Gastrocnemius medialis (tissue), 4 donors: ENCODE measurements around the gene ARMH1. TPM values are rescaled to one million over a fixed set of nuclear protein-coding genes. Genes with fewer than 3 reads are reported as not detected.
A peak's percentile ranks its signal among the peaks of the same experiment; 100 is the strongest.

Source experiments
- ATAC-seq, 2 donors: fragments of 150-250 bp; one replicate each; pipeline ENCODE4 v1.9.1; 2016
- DNase-seq, 2 donors: peaks; one replicate each; pipeline ENCODE4 v3.0.0-alpha.2; 2019
- H3K27ac ChIP-seq, 4 donors: fragments of 200-600 bp; sonication (generic); 1 replicate in 1 of 4; 2 replicates in 3 of 4; pipeline ENCODE4 v1.5.1; 2016 to 2018; ENCODE audit warnings: mild to moderate bottlenecking in 2 of 4, moderate library complexity in 1 of 4
- H3K27me3 ChIP-seq, 3 donors: fragments of 200-600 bp; sonication (generic) in 2 of 3; 1 replicate in 1 of 3; 2 replicates in 2 of 3; pipeline versions ENCODE4 v1.5.1 to v1.6.0; 2016 to 2019; ENCODE audit warnings: mild to moderate bottlenecking in 1 of 3, moderate library complexity in 1 of 3
- H3K36me3 ChIP-seq, 2 donors: fragments of 200-600 bp; sonication (generic) in 1 of 2; one replicate each; pipeline ENCODE4 v1.5.1; 2017 to 2018
- H3K4me1 ChIP-seq, 2 donors: fragments of 200-600 bp; sonication (generic) in 1 of 2; one replicate each; pipeline ENCODE4 v1.5.1; 2016 to 2017; ENCODE audit warnings: mild to moderate bottlenecking in 2 of 2
- H3K4me3 ChIP-seq, 4 donors: fragments of 200-600 bp; sonication (generic) in 3 of 4; 1 replicate in 1 of 4; 2 replicates in 3 of 4; pipeline ENCODE4 v1.5.1; 2016 to 2019; ENCODE audit warnings: mild to moderate bottlenecking in 2 of 4
- H3K9me3 ChIP-seq, 3 donors: fragments of 200-600 bp; sonication (generic) in 2 of 3; 1 replicate in 1 of 3; 2 replicates in 2 of 3; pipeline ENCODE4 v1.5.1; 2016 to 2019
- POLR2A ChIP-seq, 2 donors: fragments of 450-650 bp; IDR thresholded peaks; one replicate each; pipeline ENCODE4 v1.6.1; 2017; ENCODE audit warnings: antibody characterized with exemption in 2 of 2, mild to moderate bottlenecking in 2 of 2, moderate library complexity in 2 of 2
- in situ Hi-C, 4 donors: fragments of 200-750 bp; cut with MboI; loops; one replicate each; pipeline versions ENCODE4 v1.15.0 to v1.8.0; 2017; ENCODE audit warnings: low sequenced_read_pairs in 4 of 4
- intact Hi-C: fragments of 100-400 bp; cut with DNase I; formaldehyde crosslinking; loops from one replicate; pipeline ENCODE4 v1.15.1; 2023; ENCODE audit warnings: low total_unique reads
- total RNA-seq, 4 donors: library from RNA; depleted of rRNA; stranded (reverse); fragments of >200 nt; gene quantifications; one replicate each; pipeline versions ENCODE4 v1.1.0 to v1.2.3, GENCODE V29; 2016
- TF ChIP-seq, protein P1 (sequence below), 5 experiments: fragments of 450-650 bp in 3 of 5; fragments of 200-600 bp in 2 of 5; sonication (generic) in 2 of 5; IDR thresholded peaks in 4 of 5; conservative IDR thresholded peaks in 1 of 5; 1 replicate in 4 of 5; 2 replicates in 1 of 5; pipeline ENCODE4 v1.5.1; 2016 to 2019; ENCODE audit warnings: antibody characterized with exemption in 5 of 5, mild to moderate bottlenecking in 3 of 5, moderate library complexity in 3 of 5

Gene ARMH1
- total RNA-seq, 4 donors from 2014 or later = 0.78 TPM; not detected in 3

DNA sequence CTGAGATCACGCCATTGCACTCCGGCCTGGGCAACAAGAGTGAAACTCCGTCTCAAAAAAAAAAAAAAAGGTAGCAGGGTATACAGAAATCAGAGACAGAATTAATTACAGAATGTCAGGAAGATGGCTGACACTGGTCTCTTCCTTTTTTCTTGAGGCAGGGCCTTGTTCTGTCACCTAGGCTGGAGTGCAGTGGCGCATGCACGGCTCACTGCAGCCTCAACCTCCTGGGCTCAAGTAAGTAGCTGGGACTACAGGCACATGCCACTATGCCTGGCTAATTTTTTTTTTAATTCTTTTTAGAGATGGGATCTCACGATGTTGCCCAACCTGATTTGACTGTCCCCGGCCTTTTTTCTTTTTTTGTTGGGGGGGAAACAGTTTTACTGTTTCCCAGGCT is 40.0 kb downstream of the ARMH1 start:
- TF ChIP-seq, protein P1, sequence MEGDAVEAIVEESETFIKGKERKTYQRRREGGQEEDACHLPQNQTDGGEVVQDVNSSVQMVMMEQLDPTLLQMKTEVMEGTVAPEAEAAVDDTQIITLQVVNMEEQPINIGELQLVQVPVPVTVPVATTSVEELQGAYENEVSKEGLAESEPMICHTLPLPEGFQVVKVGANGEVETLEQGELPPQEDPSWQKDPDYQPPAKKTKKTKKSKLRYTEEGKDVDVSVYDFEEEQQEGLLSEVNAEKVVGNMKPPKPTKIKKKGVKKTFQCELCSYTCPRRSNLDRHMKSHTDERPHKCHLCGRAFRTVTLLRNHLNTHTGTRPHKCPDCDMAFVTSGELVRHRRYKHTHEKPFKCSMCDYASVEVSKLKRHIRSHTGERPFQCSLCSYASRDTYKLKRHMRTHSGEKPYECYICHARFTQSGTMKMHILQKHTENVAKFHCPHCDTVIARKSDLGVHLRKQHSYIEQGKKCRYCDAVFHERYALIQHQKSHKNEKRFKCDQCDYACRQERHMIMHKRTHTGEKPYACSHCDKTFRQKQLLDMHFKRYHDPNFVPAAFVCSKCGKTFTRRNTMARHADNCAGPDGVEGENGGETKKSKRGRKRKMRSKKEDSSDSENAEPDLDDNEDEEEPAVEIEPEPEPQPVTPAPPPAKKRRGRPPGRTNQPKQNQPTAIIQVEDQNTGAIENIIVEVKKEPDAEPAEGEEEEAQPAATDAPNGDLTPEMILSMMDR (IDR thresholded peaks at IDR 0.05 in 4 of 5, conservative IDR thresholded peaks at IDR 0.05 in 1 of 5) = no peak
- TF ChIP-seq POLR2A (IDR thresholded peaks at IDR 0.05) = no peak
- DNase-seq = no peak
- Histone ChIP-seq H3K27me3 (peaks cover 0 to 5% (median 0%) of the 10 kb centered on the region in 3 donors), H3K4me1 (peaks cover 6 to 8% of the 10 kb centered on the region in 2 donors), H3K36me3 (no peaks in the 10 kb centered on the region), H3K9me3 (no peaks in the 10 kb centered on the region), H3K4me3 (no peak overlapping the region), H3K27ac (no peak overlapping the region)
- intact Hi-C loops (no loop called here), in situ Hi-C loops (no loop called here)
- no peak for ATAC-seq

DNA sequence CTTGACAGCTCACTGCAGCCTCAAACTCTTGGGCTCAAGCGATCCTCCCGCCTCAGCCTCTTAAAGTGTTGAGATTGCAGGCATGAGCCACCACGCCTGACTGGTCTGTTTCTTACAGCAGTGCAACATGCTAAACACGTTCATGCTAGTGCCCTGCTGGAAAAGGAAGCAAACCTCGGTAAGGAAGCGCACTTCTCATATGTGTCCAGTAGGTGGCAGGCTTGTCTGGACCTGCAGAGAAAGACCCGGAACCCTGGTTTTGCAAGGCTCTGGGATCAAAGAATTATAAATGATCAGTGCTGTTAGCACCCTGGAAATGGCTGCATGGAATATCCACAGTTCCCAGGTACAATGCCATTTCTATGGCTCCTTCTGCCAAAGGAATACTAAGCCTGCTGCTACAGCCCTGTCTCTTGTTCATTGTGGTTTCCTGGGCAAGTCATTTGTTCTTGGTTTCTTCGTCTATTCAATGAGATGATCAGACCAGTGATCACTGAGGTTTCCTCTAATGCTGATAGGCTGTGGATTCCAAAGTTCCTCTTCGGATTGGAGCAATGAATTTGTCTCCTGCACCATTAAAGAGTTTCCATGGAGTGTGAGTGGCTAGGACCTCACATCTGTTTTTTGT is 40.5 kb downstream of the ARMH1 start:
- peaks cover 6 to 8% of the 10 kb centered on the region in 2 donors for H3K4me1 ChIP-seq
- no peak overlapping the region for H3K27ac ChIP-seq
- ATAC-seq (peak; percentile 53 to 65), DNase-seq (peak; percentile 22 to 51)
- intact Hi-C loops (no loop called here), in situ Hi-C loops (no loop called here)
- peaks cover 0 to 5% (median 0%) of the 10 kb centered on the region in 3 donors for H3K27me3 ChIP-seq
- TF ChIP-seq, protein P1 (IDR thresholded peaks at IDR 0.05 in 4 of 5, conservative IDR thresholded peaks at IDR 0.05 in 1 of 5) = peak; percentile 62 to 90 (median 79)
- no peak for TF ChIP-seq POLR2A (IDR thresholded peaks at IDR 0.05)
- no peaks in the 10 kb centered on the region for H3K36me3 ChIP-seq
- no peak overlapping the region for H3K4me3 ChIP-seq
- H3K9me3 ChIP-seq = no peaks in the 10 kb centered on the region

DNA sequence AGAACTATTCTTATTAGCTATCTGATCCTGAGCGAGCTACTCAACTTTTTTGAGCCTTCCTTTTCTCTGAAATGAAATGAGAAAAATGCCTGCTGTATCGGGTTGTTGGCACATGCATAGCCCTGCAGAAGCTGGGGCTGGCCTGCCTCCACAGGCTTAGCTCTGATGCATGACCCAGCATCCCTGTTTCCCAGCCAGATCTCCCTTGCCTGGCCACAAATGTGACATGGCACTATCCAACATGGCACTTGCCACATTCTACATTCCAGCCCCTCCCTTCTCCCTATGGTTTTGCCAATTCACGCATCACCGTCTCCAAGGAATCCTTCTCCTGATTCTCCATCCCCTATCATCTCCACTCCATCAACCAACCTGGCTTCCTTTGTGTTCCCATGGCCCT is 42.6 kb downstream of the ARMH1 start:
- peaks cover 6 to 8% of the 10 kb centered on the region in 2 donors for H3K4me1 ChIP-seq
- H3K9me3 ChIP-seq = no peaks in the 10 kb centered on the region
- no peaks in the 10 kb centered on the region for H3K36me3 ChIP-seq
- no peak for TF ChIP-seq POLR2A (IDR thresholded peaks at IDR 0.05)
- TF ChIP-seq, protein P1 (IDR thresholded peaks at IDR 0.05 in 4 of 5, conservative IDR thresholded peaks at IDR 0.05 in 1 of 5) = no peak
- H3K27ac ChIP-seq = no peak overlapping the region
- DNase-seq = no peak
- H3K27me3 ChIP-seq = peaks cover 0 to 5% (median 0%) of the 10 kb centered on the region in 3 donors
- no peak overlapping the region for H3K4me3 ChIP-seq
- in situ Hi-C loops (no loop called here), intact Hi-C loops (no loop called here)
- ATAC-seq = no peak

DNA sequence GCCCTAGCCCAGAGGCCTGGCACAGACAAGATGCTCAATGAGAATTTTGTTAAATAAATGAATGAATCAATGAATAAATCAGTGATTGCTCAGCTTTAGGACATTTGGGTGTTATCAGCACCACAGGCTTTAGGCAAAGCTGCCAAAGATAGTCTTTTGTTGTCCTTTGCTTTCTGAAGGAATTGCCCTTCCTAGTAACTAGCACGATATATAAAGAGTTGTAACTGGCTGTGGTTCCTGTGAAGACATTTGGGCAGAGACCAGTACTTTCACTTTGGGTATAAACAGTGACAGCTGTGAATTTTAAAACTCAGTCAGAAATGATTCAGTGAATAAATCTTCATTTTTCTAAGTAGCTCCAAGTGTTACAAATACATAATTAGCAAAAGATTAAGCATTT is 43.1 kb downstream of the ARMH1 start:
- no peak for ATAC-seq

More for the DNA sequence above, 43.1 kb downstream of the ARMH1 start:
- H3K9me3 ChIP-seq = no peaks in the 10 kb centered on the region
- H3K27me3 ChIP-seq = peaks cover 0 to 5% (median 0%) of the 10 kb centered on the region in 3 donors
- no peak for DNase-seq
- no peak overlapping the region for H3K4me3 ChIP-seq
- no peaks in the 10 kb centered on the region for H3K36me3 ChIP-seq
- peaks cover 6 to 8% of the 10 kb centered on the region in 2 donors for H3K4me1 ChIP-seq
- in situ Hi-C loops = no loop called here
- H3K27ac ChIP-seq = no peak overlapping the region
- TF ChIP-seq, protein P1 (IDR thresholded peaks at IDR 0.05 in 4 of 5, conservative IDR thresholded peaks at IDR 0.05 in 1 of 5) = no peak
- no peak for TF ChIP-seq POLR2A (IDR thresholded peaks at IDR 0.05)
- intact Hi-C loops = no loop called here
